Fibroblast of the aortic adventitia (primary cell): Measurements from ENCODE around the gene FARP2. TPM values are rescaled to one million over a fixed set of nuclear protein-coding genes. Genes with fewer than 3 reads are reported as not detected.

Source experiments
- DNase-seq: peaks from one replicate; pipeline ENCODE4 v3.0.0-alpha.2; 2010; ENCODE audit warnings: low read depth
- H3K4me3 ChIP-seq: 2 replicates; pipeline ENCODE4 v1.5.1; 2011; ENCODE audit warnings: low read depth, mild to moderate bottlenecking, control low read depth, low read length, moderate library complexity
- total RNA-seq: library from RNA; depleted of rRNA; stranded (reverse); fragments of >200 nt; gene quantifications from 2 replicates; pipeline ENCODE4 v1.2.3, GENCODE V29; 2012; ENCODE audit warnings: low replicate concordance
- TF ChIP-seq, protein P1 (sequence below): IDR thresholded peaks from 2 replicates; pipeline ENCODE4 v1.5.1; 2011; ENCODE audit warnings: mild to moderate bottlenecking, low read length, control low read depth, inconsistent platforms; ENCODE audit not compliant: insufficient read depth

FARP2 gene
- total RNA-seq, 1 donor, result 41.0 TPM

DNA sequence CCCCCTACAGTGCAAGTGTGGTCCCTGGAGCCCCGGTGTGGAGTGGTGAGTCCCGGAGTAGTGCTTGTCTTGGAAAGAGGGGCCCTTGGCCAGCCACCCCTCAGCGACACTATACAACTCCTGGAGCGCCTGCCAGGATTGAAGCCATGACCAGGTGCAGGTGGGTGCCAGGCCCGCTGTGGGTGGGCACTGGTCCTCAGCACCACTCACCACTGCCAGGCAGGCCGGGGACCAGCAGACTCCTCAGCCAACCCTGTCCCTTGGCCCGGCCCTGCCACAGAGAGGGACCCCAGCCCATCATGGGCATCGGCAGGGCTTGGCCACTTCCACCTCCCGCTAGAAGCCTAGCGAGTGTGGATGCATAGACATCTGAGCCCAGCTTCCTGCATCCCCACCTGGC is 110.1 kb downstream of the FARP2 start:
- TF ChIP-seq, protein P1, sequence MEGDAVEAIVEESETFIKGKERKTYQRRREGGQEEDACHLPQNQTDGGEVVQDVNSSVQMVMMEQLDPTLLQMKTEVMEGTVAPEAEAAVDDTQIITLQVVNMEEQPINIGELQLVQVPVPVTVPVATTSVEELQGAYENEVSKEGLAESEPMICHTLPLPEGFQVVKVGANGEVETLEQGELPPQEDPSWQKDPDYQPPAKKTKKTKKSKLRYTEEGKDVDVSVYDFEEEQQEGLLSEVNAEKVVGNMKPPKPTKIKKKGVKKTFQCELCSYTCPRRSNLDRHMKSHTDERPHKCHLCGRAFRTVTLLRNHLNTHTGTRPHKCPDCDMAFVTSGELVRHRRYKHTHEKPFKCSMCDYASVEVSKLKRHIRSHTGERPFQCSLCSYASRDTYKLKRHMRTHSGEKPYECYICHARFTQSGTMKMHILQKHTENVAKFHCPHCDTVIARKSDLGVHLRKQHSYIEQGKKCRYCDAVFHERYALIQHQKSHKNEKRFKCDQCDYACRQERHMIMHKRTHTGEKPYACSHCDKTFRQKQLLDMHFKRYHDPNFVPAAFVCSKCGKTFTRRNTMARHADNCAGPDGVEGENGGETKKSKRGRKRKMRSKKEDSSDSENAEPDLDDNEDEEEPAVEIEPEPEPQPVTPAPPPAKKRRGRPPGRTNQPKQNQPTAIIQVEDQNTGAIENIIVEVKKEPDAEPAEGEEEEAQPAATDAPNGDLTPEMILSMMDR, result no peak
- no peak for DNase-seq

DNA sequence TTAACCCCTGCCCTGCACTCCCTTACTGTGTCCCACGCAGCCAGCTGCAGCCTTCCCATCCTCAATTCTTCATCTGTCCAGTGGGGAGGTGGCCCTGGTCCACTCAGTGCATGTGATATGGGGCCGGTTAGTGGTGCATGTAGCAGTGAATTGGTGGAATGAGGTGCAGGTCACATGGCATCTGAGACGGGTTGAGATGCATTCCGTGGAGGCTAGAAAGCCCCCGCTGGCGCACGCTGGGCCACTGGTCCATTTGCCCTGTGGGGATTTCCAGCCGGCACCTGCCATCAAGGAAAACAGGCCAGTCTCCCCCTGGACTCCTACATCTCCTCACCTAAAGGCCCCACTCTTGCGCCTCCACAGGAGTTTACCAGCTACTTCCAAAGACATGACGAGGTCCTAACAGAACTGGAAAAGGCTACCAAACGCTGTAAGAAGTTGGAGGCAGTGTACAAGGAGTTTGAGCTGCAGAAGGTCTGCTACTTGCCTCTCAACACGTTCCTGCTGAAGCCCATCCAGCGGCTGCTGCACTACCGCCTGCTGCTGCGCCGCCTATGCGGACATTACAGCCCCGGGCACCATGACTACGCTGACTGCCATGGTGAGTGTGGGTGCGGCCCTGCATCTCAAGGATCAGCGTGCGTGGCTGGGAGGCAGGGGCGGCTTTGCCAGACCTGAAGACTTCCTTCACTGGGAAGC is 111.8 kb downstream of the FARP2 start:
- no peak for DNase-seq
- TF ChIP-seq, protein P1, result no peak
- H3K4me3 ChIP-seq, result no peak overlapping the region

More for the DNA sequence above, 110.1 kb downstream of the FARP2 start:
- H3K4me3 ChIP-seq, result no peak overlapping the region

DNA sequence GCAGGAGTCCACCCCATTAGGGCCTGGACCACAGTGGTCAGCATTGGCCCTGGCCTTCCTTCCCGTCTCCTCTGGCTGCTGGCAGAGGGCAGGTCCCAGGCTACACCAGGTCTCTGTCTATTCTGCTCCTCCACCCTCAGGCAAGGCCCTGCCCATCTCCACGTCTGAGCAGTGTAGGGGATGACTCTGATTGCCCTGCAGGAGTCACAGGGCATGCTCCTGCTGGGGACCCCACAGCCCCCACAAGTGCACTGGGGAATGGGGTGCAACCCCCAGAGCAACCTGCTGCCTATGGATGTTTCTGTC is 112.3 kb downstream of the FARP2 start:
- no peak for DNase-seq
- TF ChIP-seq, protein P1, result no peak
- H3K4me3 ChIP-seq, result no peak overlapping the region

DNA sequence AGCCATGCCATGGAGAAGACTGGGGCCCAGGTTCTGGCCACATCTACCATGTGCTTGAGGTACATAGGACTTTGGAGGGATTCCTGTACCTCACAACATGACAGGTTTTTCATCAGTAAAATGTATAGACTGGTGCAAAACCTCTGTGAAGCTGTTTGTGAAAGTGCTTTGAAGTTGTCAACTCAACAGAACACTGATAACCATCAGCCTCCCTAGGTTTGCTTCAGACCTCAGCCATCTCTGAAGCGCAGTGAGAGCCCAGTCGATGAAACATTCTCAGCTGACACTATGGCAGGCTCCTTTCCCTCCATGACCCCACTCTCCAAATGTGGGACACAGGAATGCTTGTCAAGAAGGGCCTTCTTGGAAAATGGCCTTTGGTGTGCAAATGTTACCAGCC is 113.7 kb downstream of the FARP2 start:
- no peak overlapping the region for H3K4me3 ChIP-seq
- TF ChIP-seq, protein P1, result no peak
- no peak for DNase-seq

DNA sequence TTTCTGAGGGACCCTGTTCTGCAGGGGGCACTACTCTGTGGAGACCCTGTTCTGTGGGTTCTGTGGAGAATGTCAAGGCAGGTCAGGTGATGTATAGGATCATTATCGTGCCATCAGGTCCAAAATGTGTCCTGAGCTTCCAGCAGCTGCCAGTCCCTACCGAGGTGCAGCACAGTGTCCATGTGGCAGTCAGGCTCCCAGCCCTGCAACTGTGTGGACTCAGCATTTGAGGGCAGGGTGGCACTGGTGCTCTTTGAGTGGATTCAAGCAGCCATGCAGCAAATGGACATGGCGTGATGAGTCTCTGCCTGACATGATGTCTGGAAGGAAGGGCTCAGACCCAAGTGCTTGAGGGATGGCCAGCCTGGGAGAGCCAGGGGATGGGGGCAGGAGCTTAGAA is 117.3 kb downstream of the FARP2 start:
- no peak overlapping the region for H3K4me3 ChIP-seq
- TF ChIP-seq, protein P1, result no peak
- no peak for DNase-seq

DNA sequence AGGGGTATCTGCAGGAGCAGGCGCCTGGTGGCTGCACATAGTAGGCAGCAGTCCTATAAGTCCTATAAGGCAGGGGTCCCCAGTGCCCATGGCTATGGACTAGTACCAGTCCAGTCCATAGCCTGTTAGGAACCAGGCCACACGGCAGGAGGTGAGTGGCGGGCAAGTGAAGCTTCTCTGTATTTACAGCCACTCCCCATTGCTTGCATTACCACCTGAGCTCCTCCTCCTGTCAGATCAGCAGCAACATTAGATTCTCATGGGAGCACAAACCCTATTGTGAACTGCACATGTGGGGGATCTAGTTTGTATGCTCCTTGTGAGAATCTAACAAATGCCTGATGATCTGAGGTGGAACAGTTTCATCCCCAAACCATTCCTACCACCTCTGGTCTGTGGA is 119.2 kb downstream of the FARP2 start:
- no peak overlapping the region for H3K4me3 ChIP-seq
- DNase-seq, result no peak
- TF ChIP-seq, protein P1, result no peak

DNA sequence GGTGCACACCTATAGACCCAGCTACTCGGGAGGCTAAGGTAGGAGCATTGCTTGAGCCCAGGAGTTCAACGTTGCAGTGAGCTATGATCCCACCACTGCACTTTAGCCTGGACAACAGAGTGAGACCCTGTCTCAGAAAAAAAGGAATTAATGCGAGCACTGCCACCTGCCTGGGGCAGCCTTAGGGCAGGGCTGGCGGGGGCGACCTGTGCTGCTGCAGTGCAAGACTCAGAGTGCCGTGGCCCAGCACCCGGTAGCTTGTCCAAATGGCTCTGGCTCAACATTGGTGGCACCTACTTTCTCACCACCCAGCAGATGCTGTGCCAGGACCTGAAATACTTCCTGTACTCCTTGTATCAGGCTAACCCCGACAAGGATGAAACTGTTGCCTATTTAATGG is 122.1 kb downstream of the FARP2 start:
- TF ChIP-seq, protein P1, result no peak
- H3K4me3 ChIP-seq, result no peak overlapping the region
- no peak for DNase-seq
